Adrenal gland (tissue), 5 donors: ENCODE data around the gene ACSF2.

ENCODE experiments used
- CTCF ChIP-seq, 6 experiments: fragments of 450-650 bp in 4 of 6; fragments of 200-600 bp in 2 of 6; sonication (generic) in 1 of 6; IDR thresholded peaks; 1 replicate in 5 of 6; 2 replicates in 1 of 6; pipeline versions ENCODE4 v1.5.1 to v1.8.0; 2016 to 2021; ENCODE audit warnings: antibody characterized with exemption in 6 of 6, mild to moderate bottlenecking in 2 of 6, moderate library complexity in 1 of 6
- POLR2A ChIP-seq, 2 donors: fragments of 450-650 bp; IDR thresholded peaks; one replicate each; pipeline ENCODE4 v1.6.1; 2017; ENCODE audit warnings: antibody characterized with exemption in 2 of 2, mild to moderate bottlenecking in 2 of 2, moderate library complexity in 1 of 2
- donor health status: DM: no; HTN: no; CAD: no.

GRCh38 chr17:50425682-50426471 lies at the start of gene ACSF2:
- no peak for TF ChIP-seq CTCF (IDR thresholded peaks at IDR 0.05)
- TF ChIP-seq POLR2A (IDR thresholded peaks at IDR 0.05) = peak; percentile 24 to 88
